HepG2 (cell line): ENCODE data around the gene BRAT1. TPM values are rescaled to one million over a fixed set of nuclear protein-coding genes. Genes with fewer than 3 reads are reported as not detected.
A peak's percentile ranks its signal among the peaks of the same experiment; 100 is the strongest.

Source experiments
- ASH2L ChIP-seq: fragments of 300-600, 200-600 bp; sonication (generic); IDR thresholded peaks from 2 replicates; pipeline ENCODE4 v1.7.0; 2017; ENCODE audit warnings: low read depth, mild to moderate bottlenecking, moderate library complexity, mixed read lengths, low read length; ENCODE audit not compliant: insufficient read length
- ATF7 ChIP-seq, 2 experiments: fragments of 450-650 bp in 1 of 2; sonication (generic) in 1 of 2; formaldehyde crosslinking in 1 of 2; IDR thresholded peaks; 2 replicates each; pipeline versions ENCODE4 v1.4.0 to v1.6.1; 2016 to 2020; ENCODE audit warnings: antibody characterized with exemption in 1 of 2, mild to moderate bottlenecking in 1 of 2, missing genetic modification reagents in 1 of 2
- PRDM10 ChIP-seq: sonication (generic); formaldehyde crosslinking; IDR thresholded peaks from 2 replicates; pipeline ENCODE4 v1.4.0; 2020; ENCODE audit warnings: low read depth, missing genetic modification reagents
- RAD21 ChIP-seq: fragments of 450-650 bp; formaldehyde crosslinking; IDR thresholded peaks from 2 replicates; pipeline ENCODE4 v1.5.0; 2020; ENCODE audit warnings: mild to moderate bottlenecking
- RELA ChIP-seq: sonication (generic); formaldehyde crosslinking; IDR thresholded peaks from 2 replicates; pipeline ENCODE4 v1.4.0; 2020; ENCODE audit warnings: missing genetic modification reagents
- SATB2 ChIP-seq: sonication (generic); formaldehyde crosslinking; IDR thresholded peaks from 2 replicates; pipeline ENCODE4 v1.5.0; 2020; ENCODE audit warnings: missing genetic modification reagents
- SIN3A ChIP-seq: IDR thresholded peaks from 2 replicates; pipeline ENCODE4 v1.6.1; 2011; ENCODE audit warnings: low read depth, mild to moderate bottlenecking, control low read depth, low read length, borderline replicate concordance
- ZNF136 ChIP-seq: sonication (generic); formaldehyde crosslinking; IDR thresholded peaks from 2 replicates; pipeline ENCODE4 v1.8.1; 2022; ENCODE audit warnings: low read depth, mild to moderate bottlenecking, moderate library complexity, missing genetic modification reagents
- ZNF407 ChIP-seq: sonication (generic); formaldehyde crosslinking; IDR thresholded peaks from one replicate; pipeline ENCODE4 v1.5.1; 2020; ENCODE audit warnings: mild to moderate bottlenecking, missing genetic modification reagents; ENCODE audit errors: not compliant biosample characterization
- ZNF431 ChIP-seq: sonication (generic); formaldehyde crosslinking; IDR thresholded peaks from 2 replicates; pipeline ENCODE4 v1.9.0; 2022; ENCODE audit warnings: missing genetic modification reagents, low read depth, mild to moderate bottlenecking, borderline replicate concordance
- polyA plus RNA-seq, 8 experiments: library from polyadenylated mRNA; depleted of rRNA in 3 of 8; stranded (reverse) in 7 of 8; unstranded in 1 of 8; fragments of >200 nt; fragmentation: Illumina TruSeq in 4 of 8; extraction: Trizol in 4 of 8; gene quantifications; 2 replicates each; pipeline versions ENCODE4 v1.2.1 to v1.2.3, GENCODE V29; 2011 to 2016; ENCODE audit warnings: low read depth in 4 of 8, missing spikeins in 1 of 8, mixed read lengths in 1 of 8; ENCODE audit not compliant: insufficient read depth in 1 of 8
- total RNA-seq, 5 experiments: library from RNA; depleted of rRNA; stranded (reverse); fragments of >200 nt; fragmentation: Illumina TruSeq; extraction: Trizol; gene quantifications; 2 replicates each; pipeline ENCODE4 v1.2.3, GENCODE V29; 2016; ENCODE audit warnings: low read depth in 1 of 5
- TF ChIP-seq, protein P1 (sequence below): sonication (generic); formaldehyde crosslinking; IDR thresholded peaks from 2 replicates; pipeline ENCODE4 v1.4.0; 2020; ENCODE audit warnings: missing genetic modification reagents, low read depth, mild to moderate bottlenecking, borderline replicate concordance

The BRAT1 gene
- total and polyA plus RNA-seq, 2 of the 13 experiments (the other 11 are each of a cell fraction or from before 2014, with no cell fraction given), result 10.2 to 20.3 TPM

- TF ChIP-seq ZNF407 (CRISPR knock-in tag) (peak; percentile 73), PRDM10 (CRISPR knock-in tag) (peak; percentile 99), SIN3A (peak; percentile 21; the same call in 1 of the 2 replicates), RAD21 (CRISPR knock-in tag) (no peak), ZNF431 (CRISPR knock-in tag) (no peak), ZNF136 (CRISPR knock-in tag) (0 out of 2 replicates have a peak, but pooled peaks have one; percentile 56), RELA (CRISPR knock-in tag) (0 out of 2 replicates have a peak, but pooled peaks have one; percentile 67), ATF7 (IDR thresholded peaks at IDR 0.05) (peak; percentile 74), ATF7 (CRISPR knock-in tag; IDR thresholded peaks at IDR 0.05) (no peak), SATB2 (CRISPR knock-in tag) (no peak), ASH2L (peak; percentile 64)
- TF ChIP-seq, protein P1, sequence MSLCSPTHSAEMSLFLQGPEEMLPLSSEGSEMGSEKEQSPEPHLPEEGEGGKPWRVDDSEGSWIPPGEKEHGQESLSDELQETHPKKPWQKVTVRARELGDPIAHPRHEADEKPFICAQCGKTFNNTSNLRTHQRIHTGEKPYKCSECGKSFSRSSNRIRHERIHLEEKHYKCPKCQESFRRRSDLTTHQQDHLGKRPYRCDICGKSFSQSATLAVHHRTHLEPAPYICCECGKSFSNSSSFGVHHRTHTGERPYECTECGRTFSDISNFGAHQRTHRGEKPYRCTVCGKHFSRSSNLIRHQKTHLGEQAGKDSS, result 0 out of 2 replicates have a peak, but pooled peaks have one; percentile 58
Observed at GRCh38 chr7:2555121-2556052, at the start of gene BRAT1 (continued).
